Measurements from ENCODE around the gene NUCB1.
"Not testable (repeated sequence)": the region's sequence is repeated elsewhere in the genome, so short reads cannot be mapped to it uniquely, and the experiment has no call there.

The NUCB1 gene

GRCh38 chr19:48876043-48876981 is 23.8 kb upstream of the NUCB1 start:
- H3K9me3 ChIP-seq (ENCODE audit: control insufficient read depth, low read length), result not testable (repeated sequence)
- WGBS, 2 experiments (ENCODE audit: insufficient coverage in 2 of 2), result 92 to 96% methylated on average over 18 to 21 of the region's 30 CpGs
- Histone ChIP-seq H3K36me3 (ENCODE audit: control insufficient read depth, insufficient read depth, low read length) (peaks cover 60% of the 10 kb centered on the region), H3K4me1 (ENCODE audit: control insufficient read depth, insufficient read depth, low read length, poor library complexity, severe bottlenecking) (peaks cover 35% of the 10 kb centered on the region), H3K4me3 (ENCODE audit: extremely low read depth, insufficient read depth, low read length, poor library complexity, severe bottlenecking) (peak overlapping the region; percentile 100), H3K27ac (ENCODE audit: low read depth, low read length, severe bottlenecking) (peak overlapping the region; percentile 100)

GRCh38 chr19:48877855-48878195 is 22.3 kb upstream of the NUCB1 start:
- peaks cover 60% of the 10 kb centered on the region for H3K36me3 ChIP-seq (ENCODE audit: control insufficient read depth, insufficient read depth, low read length)
- H3K27ac ChIP-seq (ENCODE audit: low read depth, low read length, severe bottlenecking), result no peak overlapping the region
- H3K4me3 ChIP-seq (ENCODE audit: extremely low read depth, insufficient read depth, low read length, poor library complexity, severe bottlenecking), result no peak overlapping the region
- WGBS, 2 experiments (ENCODE audit: insufficient coverage in 2 of 2), result 96 to 100% methylated on average over 3 to 5 of the region's 6 CpGs
- no peaks in the 10 kb centered on the region for H3K9me3 ChIP-seq (ENCODE audit: control insufficient read depth, low read length)
- H3K4me1 ChIP-seq (ENCODE audit: control insufficient read depth, insufficient read depth, low read length, poor library complexity, severe bottlenecking), result peaks cover 35% of the 10 kb centered on the region

GRCh38 chr19:48878196-48879024 is 21.7 kb upstream of the NUCB1 start:
- WGBS, 2 experiments (ENCODE audit: insufficient coverage in 2 of 2), result 84 to 89% methylated on average over 4 to 7 of the region's 11 CpGs
- peaks cover 32% of the 10 kb centered on the region for H3K4me1 ChIP-seq (ENCODE audit: control insufficient read depth, insufficient read depth, low read length, poor library complexity, severe bottlenecking)
- H3K4me3 ChIP-seq (ENCODE audit: extremely low read depth, insufficient read depth, low read length, poor library complexity, severe bottlenecking), result no peak overlapping the region
- peak overlapping the region; percentile 46 for H3K27ac ChIP-seq (ENCODE audit: low read depth, low read length, severe bottlenecking)
- H3K9me3 ChIP-seq (ENCODE audit: control insufficient read depth, low read length), result no peaks in the 10 kb centered on the region
- peaks cover 55% of the 10 kb centered on the region for H3K36me3 ChIP-seq (ENCODE audit: control insufficient read depth, insufficient read depth, low read length)

GRCh38 chr19:48879025-48879637 is 21.0 kb upstream of the NUCB1 start:
- Histone ChIP-seq H3K27ac (ENCODE audit: low read depth, low read length, severe bottlenecking) (peak overlapping the region; percentile 46), H3K36me3 (ENCODE audit: control insufficient read depth, insufficient read depth, low read length) (peaks cover 48% of the 10 kb centered on the region)
- 88 to 90% methylated on average over 9 to 10 of the region's 13 CpGs for WGBS, 2 experiments (ENCODE audit: insufficient coverage in 2 of 2)

GRCh38 chr19:48879696-48880095 is 20.4 kb upstream of the NUCB1 start:
- not testable (repeated sequence) for H3K9me3 ChIP-seq (ENCODE audit: control insufficient read depth, low read length); H3K4me3 ChIP-seq (ENCODE audit: extremely low read depth, insufficient read depth, low read length, poor library complexity, severe bottlenecking); H3K27ac ChIP-seq (ENCODE audit: low read depth, low read length, severe bottlenecking)
- 87 to 89% methylated on average over 8 of the region's 9 CpGs for WGBS, 2 experiments (ENCODE audit: insufficient coverage in 2 of 2)
- Histone ChIP-seq H3K4me1 (ENCODE audit: control insufficient read depth, insufficient read depth, low read length, poor library complexity, severe bottlenecking) (peaks cover 19% of the 10 kb centered on the region), H3K36me3 (ENCODE audit: control insufficient read depth, insufficient read depth, low read length) (peaks cover 43% of the 10 kb centered on the region)

More at GRCh38 chr19:48879025-48879637, 21.0 kb upstream of the NUCB1 start:
- peaks cover 25% of the 10 kb centered on the region for H3K4me1 ChIP-seq (ENCODE audit: control insufficient read depth, insufficient read depth, low read length, poor library complexity, severe bottlenecking)
- H3K4me3 ChIP-seq (ENCODE audit: extremely low read depth, insufficient read depth, low read length, poor library complexity, severe bottlenecking), result no peak overlapping the region
- H3K9me3 ChIP-seq (ENCODE audit: control insufficient read depth, low read length), result no peaks in the 10 kb centered on the region

- WGBS, 2 experiments (ENCODE audit: insufficient coverage in 2 of 2), result 88 to 91% methylated on average over 28 to 29 of the region's 30 CpGs
- H3K36me3 ChIP-seq (ENCODE audit: control insufficient read depth, insufficient read depth, low read length), result peaks cover 23% of the 10 kb centered on the region
- no peak overlapping the region for H3K4me3 ChIP-seq (ENCODE audit: extremely low read depth, insufficient read depth, low read length, poor library complexity, severe bottlenecking)
- no peak overlapping the region for H3K27ac ChIP-seq (ENCODE audit: low read depth, low read length, severe bottlenecking)
- peaks cover 3% of the 10 kb centered on the region for H3K4me1 ChIP-seq (ENCODE audit: control insufficient read depth, insufficient read depth, low read length, poor library complexity, severe bottlenecking)
- no peaks in the 10 kb centered on the region for H3K9me3 ChIP-seq (ENCODE audit: control insufficient read depth, low read length)
These were observed 18.1 kb upstream of the NUCB1 start for GRCh38 chr19:48881741-48882657.

GRCh38 chr19:48883726-48884125 is 16.4 kb upstream of the NUCB1 start:
- no peaks in the 10 kb centered on the region for H3K9me3 ChIP-seq (ENCODE audit: control insufficient read depth, low read length)
- H3K4me3 ChIP-seq (ENCODE audit: extremely low read depth, insufficient read depth, low read length, poor library complexity, severe bottlenecking), result no peak overlapping the region
- H3K4me1 ChIP-seq (ENCODE audit: control insufficient read depth, insufficient read depth, low read length, poor library complexity, severe bottlenecking), result no peaks in the 10 kb centered on the region
- no peak overlapping the region for H3K27ac ChIP-seq (ENCODE audit: low read depth, low read length, severe bottlenecking)
- H3K36me3 ChIP-seq (ENCODE audit: control insufficient read depth, insufficient read depth, low read length), result peaks cover 8% of the 10 kb centered on the region
- WGBS, 2 experiments (ENCODE audit: insufficient coverage in 2 of 2), result 77 to 97% methylated on average over 4 to 5 of the region's 7 CpGs

- Histone ChIP-seq H3K36me3 (ENCODE audit: control insufficient read depth, insufficient read depth, low read length) (no peaks in the 10 kb centered on the region), H3K27ac (ENCODE audit: low read depth, low read length, severe bottlenecking) (no peak overlapping the region), H3K9me3 (ENCODE audit: control insufficient read depth, low read length) (no peaks in the 10 kb centered on the region), H3K4me1 (ENCODE audit: control insufficient read depth, insufficient read depth, low read length, poor library complexity, severe bottlenecking) (peaks cover 9% of the 10 kb centered on the region), H3K4me3 (ENCODE audit: extremely low read depth, insufficient read depth, low read length, poor library complexity, severe bottlenecking) (no peak overlapping the region)
- WGBS, 2 experiments (ENCODE audit: insufficient coverage in 2 of 2), result 90 to 95% methylated on average over 18 to 20 of the region's 21 CpGs
These were observed 12.1 kb upstream of the NUCB1 start for GRCh38 chr19:48887861-48888612.

- not testable (repeated sequence) for H3K9me3 ChIP-seq (ENCODE audit: control insufficient read depth, low read length); H3K4me1 ChIP-seq (ENCODE audit: control insufficient read depth, insufficient read depth, low read length, poor library complexity, severe bottlenecking); H3K36me3 ChIP-seq (ENCODE audit: control insufficient read depth, insufficient read depth, low read length); H3K27ac ChIP-seq (ENCODE audit: low read depth, low read length, severe bottlenecking); H3K4me3 ChIP-seq (ENCODE audit: extremely low read depth, insufficient read depth, low read length, poor library complexity, severe bottlenecking)
- no CpG with 5 or more reads among the region's 3 CpGs for WGBS, 2 experiments (ENCODE audit: insufficient coverage in 2 of 2)
These were observed 10.6 kb upstream of the NUCB1 start for GRCh38 chr19:48889496-48889895.
